B cell (primary cell): ENCODE measurements around the gene SUGCT.

Source experiments
- EZH2 ChIP-seq: IDR thresholded peaks from 2 replicates; pipeline ENCODE4 v1.6.1; 2012; ENCODE audit warnings: borderline replicate concordance, low read depth, mild to moderate bottlenecking, moderate library complexity, low read length; ENCODE audit not compliant: insufficient read depth, poor library complexity, severe bottlenecking
- TF ChIP-seq, protein P1 (sequence below): fragments of 200-600 bp; IDR thresholded peaks from one replicate; pipeline ENCODE4 v1.8.0; 2022; ENCODE audit warnings: antibody characterized with exemption, mild to moderate bottlenecking

DNA sequence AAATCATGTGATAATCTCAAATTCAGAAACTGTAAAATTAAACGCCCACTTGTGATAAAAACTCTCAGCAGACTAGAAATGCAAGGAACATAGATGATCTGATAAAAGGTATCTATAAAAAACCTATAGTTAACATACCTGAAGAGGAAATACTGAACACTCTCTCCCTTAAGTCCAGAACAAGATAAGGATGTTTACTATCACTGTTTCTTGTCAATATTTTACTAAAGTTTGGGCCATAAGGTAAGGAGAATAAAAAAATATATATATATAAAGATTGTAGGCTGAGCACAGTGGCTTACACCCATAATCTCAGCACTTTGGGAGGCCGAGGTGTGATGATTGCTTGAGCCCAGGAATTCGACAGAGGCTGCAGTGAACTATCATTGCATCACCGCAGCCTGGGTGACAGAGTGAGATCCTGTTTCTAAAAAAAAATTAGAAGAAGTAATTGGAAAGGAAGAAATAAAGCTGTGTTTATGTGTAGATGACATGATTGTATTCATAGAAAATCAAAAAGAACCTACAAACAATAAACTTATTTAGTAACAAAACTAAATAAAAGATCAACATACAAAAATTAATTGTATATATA, 28.8 kb upstream of the SUGCT start:
- TF ChIP-seq, protein P1, sequence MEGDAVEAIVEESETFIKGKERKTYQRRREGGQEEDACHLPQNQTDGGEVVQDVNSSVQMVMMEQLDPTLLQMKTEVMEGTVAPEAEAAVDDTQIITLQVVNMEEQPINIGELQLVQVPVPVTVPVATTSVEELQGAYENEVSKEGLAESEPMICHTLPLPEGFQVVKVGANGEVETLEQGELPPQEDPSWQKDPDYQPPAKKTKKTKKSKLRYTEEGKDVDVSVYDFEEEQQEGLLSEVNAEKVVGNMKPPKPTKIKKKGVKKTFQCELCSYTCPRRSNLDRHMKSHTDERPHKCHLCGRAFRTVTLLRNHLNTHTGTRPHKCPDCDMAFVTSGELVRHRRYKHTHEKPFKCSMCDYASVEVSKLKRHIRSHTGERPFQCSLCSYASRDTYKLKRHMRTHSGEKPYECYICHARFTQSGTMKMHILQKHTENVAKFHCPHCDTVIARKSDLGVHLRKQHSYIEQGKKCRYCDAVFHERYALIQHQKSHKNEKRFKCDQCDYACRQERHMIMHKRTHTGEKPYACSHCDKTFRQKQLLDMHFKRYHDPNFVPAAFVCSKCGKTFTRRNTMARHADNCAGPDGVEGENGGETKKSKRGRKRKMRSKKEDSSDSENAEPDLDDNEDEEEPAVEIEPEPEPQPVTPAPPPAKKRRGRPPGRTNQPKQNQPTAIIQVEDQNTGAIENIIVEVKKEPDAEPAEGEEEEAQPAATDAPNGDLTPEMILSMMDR = no peak
- no peak for TF ChIP-seq EZH2
